GM19043 (cell line): ENCODE results near the gene KCNB1.

ENCODE experiments used
- ATAC-seq: cut with Tn5 transposase; IDR thresholded peaks from one replicate; pipeline ENCODE4 v1.9.1; 2021; ENCODE audit warnings: low read depth; ENCODE audit not compliant: unreplicated experiment

The KCNB1 gene

GRCh38 chr20:49475292-49476015, 7.0 kb downstream of the KCNB1 start:
- no peak for ATAC-seq

GRCh38 chr20:49471397-49471796, 11.1 kb downstream of the KCNB1 start:
- no peak for ATAC-seq

GRCh38 chr20:49470922-49471321, 11.5 kb downstream of the KCNB1 start:
- ATAC-seq = no peak

- no peak for ATAC-seq
Observed at GRCh38 chr20:49469060-49469459, 13.4 kb downstream of the KCNB1 start.

- no peak for ATAC-seq
Observed at GRCh38 chr20:49468412-49468811, 14.1 kb downstream of the KCNB1 start.

- no peak for ATAC-seq
Observed at GRCh38 chr20:49466114-49466912, 16.2 kb downstream of the KCNB1 start.

- no peak for ATAC-seq
Observed at GRCh38 chr20:49464556-49464955, 17.9 kb downstream of the KCNB1 start.

GRCh38 chr20:49462626-49463025, 19.8 kb downstream of the KCNB1 start:
- ATAC-seq = no peak

- ATAC-seq = no peak
Observed at GRCh38 chr20:49461894-49462620, 20.4 kb downstream of the KCNB1 start.

GRCh38 chr20:49460916-49461315, 21.6 kb downstream of the KCNB1 start:
- ATAC-seq = no peak

- ATAC-seq = no peak
Observed at GRCh38 chr20:49460131-49460530, 22.3 kb downstream of the KCNB1 start.

- ATAC-seq = no peak
Observed at GRCh38 chr20:49459684-49460083, 22.8 kb downstream of the KCNB1 start.

- no peak for ATAC-seq
Observed at GRCh38 chr20:49457444-49457843, 25.0 kb downstream of the KCNB1 start.

GRCh38 chr20:49456646-49457045, 25.8 kb downstream of the KCNB1 start:
- ATAC-seq = no peak

GRCh38 chr20:49455691-49456090, 26.8 kb downstream of the KCNB1 start:
- ATAC-seq = no peak

GRCh38 chr20:49452011-49452482, 30.4 kb downstream of the KCNB1 start:
- ATAC-seq = no peak

GRCh38 chr20:49450281-49450721, 32.2 kb downstream of the KCNB1 start:
- no peak for ATAC-seq

- ATAC-seq = no peak
Observed at GRCh38 chr20:49448917-49449316, 33.6 kb downstream of the KCNB1 start.

- no peak for ATAC-seq
Observed at GRCh38 chr20:49447946-49448809, 34.3 kb downstream of the KCNB1 start.

GRCh38 chr20:49447364-49447763, 35.1 kb downstream of the KCNB1 start:
- ATAC-seq = no peak
